ENCODE results near the gene SH3BP2. TPM values are rescaled to one million over a fixed set of nuclear protein-coding genes. Genes with fewer than 3 reads are reported as not detected.

The SH3BP2 gene
- total RNA-seq, 1 donor from 2014 or later, result 88.5 TPM

GRCh38 chr4:2790583-2791517 lies 2.0 kb upstream of the SH3BP2 start:
- no peaks in the 10 kb centered on the region for H3K27me3 Mint-ChIP-seq
- peaks cover 6% of the 10 kb centered on the region for H3K36me3 Mint-ChIP-seq (ENCODE audit: low read depth)
- H3K27ac Mint-ChIP-seq, result peak overlapping the region; percentile 63
- no peaks in the 10 kb centered on the region for H3K9me3 Mint-ChIP-seq
- intact Hi-C loops (cut with micrococcal nuclease), result no loop called here
- peaks cover 44% of the 10 kb centered on the region for H3K4me1 Mint-ChIP-seq
- no peak overlapping the region for H3K4me3 Mint-ChIP-seq
- no peak for DNase-seq

GRCh38 chr4:2791518-2792395 lies 1.1 kb upstream of the SH3BP2 start:
- no peaks in the 10 kb centered on the region for H3K9me3 Mint-ChIP-seq
- peaks cover 6% of the 10 kb centered on the region for H3K36me3 Mint-ChIP-seq (ENCODE audit: low read depth)
- H3K4me1 Mint-ChIP-seq, result peaks cover 42% of the 10 kb centered on the region
- H3K4me3 Mint-ChIP-seq, result peak overlapping the region; percentile 43
- intact Hi-C loops (cut with micrococcal nuclease), result no loop called here
- H3K27ac Mint-ChIP-seq, result peak overlapping the region; percentile 63
- no peak for DNase-seq
- no peaks in the 10 kb centered on the region for H3K27me3 Mint-ChIP-seq

- Mint-ChIP-seq H3K4me1 (peaks cover 41% of the 10 kb centered on the region), H3K9me3 (no peaks in the 10 kb centered on the region), H3K36me3 (ENCODE audit: low read depth) (peaks cover 6% of the 10 kb centered on the region), H3K27ac (no peak overlapping the region), H3K4me3 (peak overlapping the region; percentile 40), H3K27me3 (no peaks in the 10 kb centered on the region)
- intact Hi-C loops (cut with micrococcal nuclease), result no loop called here
- DNase-seq, result no peak
Observed at GRCh38 chr4:2792396-2792710, 532 bp upstream of the SH3BP2 start.

- Mint-ChIP-seq H3K36me3 (ENCODE audit: low read depth) (peaks cover 6% of the 10 kb centered on the region), H3K9me3 (no peaks in the 10 kb centered on the region), H3K4me1 (peaks cover 45% of the 10 kb centered on the region), H3K27me3 (no peaks in the 10 kb centered on the region), H3K27ac (peak overlapping the region; percentile 77), H3K4me3 (peak overlapping the region; percentile 90)
- intact Hi-C loops (cut with micrococcal nuclease), result no loop called here
- DNase-seq, result peak; percentile 75
Observed at GRCh38 chr4:2793586-2794485, 951 bp downstream of the SH3BP2 start.

- no peak for DNase-seq
- no peaks in the 10 kb centered on the region for H3K9me3 Mint-ChIP-seq
- peaks cover 9% of the 10 kb centered on the region for H3K36me3 Mint-ChIP-seq (ENCODE audit: low read depth)
- peaks cover 45% of the 10 kb centered on the region for H3K4me1 Mint-ChIP-seq
- H3K27me3 Mint-ChIP-seq, result no peaks in the 10 kb centered on the region
- intact Hi-C loops (cut with micrococcal nuclease), result loop anchor here (5.0 kb wide), 2 partner anchors 32 to 47 kb away; no protein-coding TSS in a partner anchor
- peak overlapping the region; percentile 90 for H3K4me3 Mint-ChIP-seq
- H3K27ac Mint-ChIP-seq, result peak overlapping the region; percentile 77
Observed at GRCh38 chr4:2794486-2795299, 1.8 kb downstream of the SH3BP2 start.

- intact Hi-C loops (cut with micrococcal nuclease), result loop anchor here (5.0 kb wide), 2 partner anchors 33 to 48 kb away; no protein-coding TSS in a partner anchor
- Mint-ChIP-seq H3K36me3 (ENCODE audit: low read depth) (peaks cover 9% of the 10 kb centered on the region), H3K9me3 (no peaks in the 10 kb centered on the region), H3K4me1 (peaks cover 48% of the 10 kb centered on the region), H3K27me3 (no peaks in the 10 kb centered on the region), H3K27ac (no peak overlapping the region), H3K4me3 (peak overlapping the region; percentile 90)
- no peak for DNase-seq
Observed at GRCh38 chr4:2795300-2795892, 2.5 kb downstream of the SH3BP2 start.

- intact Hi-C loops (cut with micrococcal nuclease), result loop anchor here (5.0 kb wide), 2 partner anchors 34 to 49 kb away; no protein-coding TSS in a partner anchor
- Mint-ChIP-seq H3K4me3 (no peak overlapping the region), H3K9me3 (no peaks in the 10 kb centered on the region), H3K27ac (no peak overlapping the region), H3K4me1 (peaks cover 50% of the 10 kb centered on the region), H3K27me3 (no peaks in the 10 kb centered on the region), H3K36me3 (ENCODE audit: low read depth) (peaks cover 9% of the 10 kb centered on the region)
- DNase-seq, result no peak
Observed at GRCh38 chr4:2795893-2796848, 3.3 kb downstream of the SH3BP2 start.

- peak overlapping the region; percentile 91 for H3K27ac Mint-ChIP-seq
Observed at GRCh38 chr4:2796849-2797544, 4.1 kb downstream of the SH3BP2 start.

GRCh38 chr4:2797545-2798305 lies 4.8 kb downstream of the SH3BP2 start:
- peak; percentile 81 for DNase-seq
- Mint-ChIP-seq H3K36me3 (ENCODE audit: low read depth) (peaks cover 10% of the 10 kb centered on the region), H3K4me1 (peaks cover 54% of the 10 kb centered on the region), H3K4me3 (peak overlapping the region; percentile 87), H3K27ac (peak overlapping the region; percentile 91), H3K27me3 (no peaks in the 10 kb centered on the region), H3K9me3 (no peaks in the 10 kb centered on the region)
- intact Hi-C loops (cut with micrococcal nuclease), result loop anchor here (1.0 to 5.0 kb wide), 4 partner anchors 10 to 50 kb away; no protein-coding TSS in a partner anchor

More at GRCh38 chr4:2796849-2797544, 4.1 kb downstream of the SH3BP2 start:
- no peaks in the 10 kb centered on the region for H3K27me3 Mint-ChIP-seq
- peaks cover 10% of the 10 kb centered on the region for H3K36me3 Mint-ChIP-seq (ENCODE audit: low read depth)
- no peak for DNase-seq
- peak overlapping the region; percentile 87 for H3K4me3 Mint-ChIP-seq
- intact Hi-C loops (cut with micrococcal nuclease), result loop anchor here (5.0 kb wide), 2 partner anchors 35 to 50 kb away; no protein-coding TSS in a partner anchor
- H3K9me3 Mint-ChIP-seq, result no peaks in the 10 kb centered on the region
- peaks cover 53% of the 10 kb centered on the region for H3K4me1 Mint-ChIP-seq

GRCh38 chr4:2798399-2799223 lies 5.7 kb downstream of the SH3BP2 start:
- Mint-ChIP-seq H3K27ac (peak overlapping the region; percentile 92), H3K27me3 (no peaks in the 10 kb centered on the region), H3K9me3 (no peaks in the 10 kb centered on the region), H3K4me1 (peaks cover 56% of the 10 kb centered on the region), H3K36me3 (ENCODE audit: low read depth) (peaks cover 12% of the 10 kb centered on the region), H3K4me3 (peak overlapping the region; percentile 87)
- peak; percentile 87 for DNase-seq
- intact Hi-C loops (cut with micrococcal nuclease), result loop anchor here (1.0 to 5.0 kb wide), 4 partner anchors 11 to 51 kb away; no protein-coding TSS in a partner anchor

Measured in activated CD4-positive, alpha-beta T cell treated with anti-CD3 and anti-CD28 coated beads, Interleukin-2, amount 10 ng/mL, durations not matched to agents 24 days and 14 days (primary cell).